IMR-90 (cell line): ENCODE data around the gene ACE. TPM values are rescaled to one million over a fixed set of nuclear protein-coding genes. Genes with fewer than 3 reads are reported as not detected.

ENCODE experiments used
- ATAC-seq: fragments of 200-7000 bp; cut with Tn5 transposase; 2 replicates; pipeline ENCODE4 v1.9.1; 2020; ENCODE audit warnings: low read depth, mild to moderate bottlenecking, moderate library complexity
- BruUV-seq: library from RNA; stranded (reverse); fragments of 400-500 nt; replicated peaks from 2 replicates; lab custom pipeline; 2021; lab: Mats Ljungman, UMichigan
- CTCF ChIA-PET: fragments of 300-600 bp; formaldehyde crosslinking; extraction: SDS; loops from one replicate; lab custom pipeline; 2021; ENCODE audit warnings: antibody characterized with exemption; lab: Yijun Ruan, JAX
- POLR2A ChIA-PET: fragments of 300-600 bp; sonication (Branson Sonifier 250); formaldehyde crosslinking; loops from one replicate; lab custom pipeline; 2022; ENCODE audit warnings: antibody characterized with exemption; ENCODE audit not compliant: unreplicated experiment; lab: Charles Lee
- DNase-seq: peaks from one replicate; pipeline ENCODE4 v3.0.0; 2013
- H2AFZ ChIP-seq: replicated peaks from 2 replicates; pipeline ENCODE3; 2013; ENCODE audit warnings: low read length, mild to moderate bottlenecking; ENCODE audit not compliant: poor library complexity
- H2AK5ac ChIP-seq: 2 replicates; pipeline ENCODE4 v1.6.1; 2013; ENCODE audit warnings: low read depth, low read length, inconsistent platforms
- H2AK9ac ChIP-seq: replicated peaks from 2 replicates; pipeline ENCODE3; 2013; ENCODE audit warnings: mild to moderate bottlenecking, low read depth, low read length, moderate library complexity; ENCODE audit not compliant: poor library complexity
- H2BK120ac ChIP-seq: 2 replicates; pipeline ENCODE4 v1.6.1; 2013; ENCODE audit warnings: low read depth, low read length, inconsistent platforms
- H2BK15ac ChIP-seq: 3 replicates; pipeline ENCODE4 v1.6.1; 2013; ENCODE audit warnings: low read depth, low read length, inconsistent platforms
- H2BK20ac ChIP-seq: 2 replicates; pipeline ENCODE4 v1.6.1; 2013; ENCODE audit warnings: low read depth, mild to moderate bottlenecking, inconsistent platforms, low read length, moderate library complexity
- H2BK5ac ChIP-seq: 2 replicates; pipeline ENCODE4 v1.6.1; 2013; ENCODE audit warnings: mild to moderate bottlenecking, low read depth, low read length, inconsistent platforms; ENCODE audit not compliant: poor library complexity, severe bottlenecking
- H3K14ac ChIP-seq: replicated peaks from 2 replicates; pipeline ENCODE4 v1.6.1; 2013; ENCODE audit warnings: low read depth, low read length, inconsistent platforms
- H3K18ac ChIP-seq: 2 replicates; pipeline ENCODE4 v1.6.1; 2013; ENCODE audit warnings: low read depth, low read length, control low read depth
- H3K23ac ChIP-seq: 2 replicates; pipeline ENCODE4 v1.6.1; 2013; ENCODE audit warnings: low read depth, low read length, inconsistent platforms
- H3K27ac ChIP-seq: 2 replicates; pipeline ENCODE4 v1.5.1; 2013; ENCODE audit warnings: mild to moderate bottlenecking, control low read depth, low read length; ENCODE audit not compliant: insufficient read depth
- H3K27me3 ChIP-seq: 2 replicates; pipeline ENCODE4 v1.6.1; 2013; ENCODE audit warnings: low read length; ENCODE audit not compliant: control insufficient read depth, insufficient read depth
- H3K36me3 ChIP-seq: 2 replicates; pipeline ENCODE4 v1.6.1; 2013; ENCODE audit warnings: low read length, mixed read lengths; ENCODE audit not compliant: control insufficient read depth, insufficient read depth
- H3K4ac ChIP-seq: 2 replicates; pipeline ENCODE4 v1.6.1; 2013; ENCODE audit warnings: low read depth, low read length, inconsistent platforms
- H3K4me1 ChIP-seq: 2 replicates; pipeline ENCODE4 v1.6.1; 2013; ENCODE audit warnings: low read length, mixed read lengths; ENCODE audit not compliant: control insufficient read depth, insufficient read depth
- H3K4me2 ChIP-seq: 2 replicates; pipeline ENCODE4 v1.6.1; 2013; ENCODE audit warnings: low read depth, mild to moderate bottlenecking, control low read depth, low read length, moderate library complexity
- H3K4me3 ChIP-seq: 2 replicates; pipeline ENCODE4 v1.5.1; 2013; ENCODE audit warnings: low read depth, mild to moderate bottlenecking, control low read depth, low read length, moderate library complexity; ENCODE audit not compliant: insufficient read depth
- H3K56ac ChIP-seq: 2 replicates; pipeline ENCODE4 v1.6.1; 2013; ENCODE audit warnings: low read length, inconsistent platforms; ENCODE audit not compliant: insufficient read depth; ENCODE audit errors: extremely low read depth
- H3K79me1 ChIP-seq, 2 experiments: 2 replicates each; pipeline ENCODE4 v1.6.1; 2013; ENCODE audit warnings: low read length in 2 of 2, inconsistent platforms in 1 of 2, low read depth in 1 of 2
- H3K9ac ChIP-seq: 2 replicates; pipeline ENCODE4 v1.6.1; 2013; ENCODE audit warnings: low read depth, low read length, control low read depth
- H3K9me1 ChIP-seq: 2 replicates; pipeline ENCODE4 v1.6.1; 2013; ENCODE audit warnings: low read length, inconsistent platforms; ENCODE audit not compliant: insufficient read depth
- H3K9me3 ChIP-seq: 2 replicates; pipeline ENCODE4 v1.6.1; 2013; ENCODE audit warnings: low read length; ENCODE audit not compliant: control insufficient read depth, insufficient read depth
- H4K20me1 ChIP-seq: 2 replicates; pipeline ENCODE4 v1.6.1; 2013; ENCODE audit warnings: low read length, inconsistent platforms; ENCODE audit not compliant: insufficient read depth
- H4K5ac ChIP-seq: 2 replicates; pipeline ENCODE4 v1.6.1; 2013; ENCODE audit warnings: mild to moderate bottlenecking, low read depth, low read length, control low read depth
- H4K8ac ChIP-seq, 2 experiments: 2 replicates each; pipeline ENCODE4 v1.6.1; 2013; ENCODE audit warnings: low read depth in 2 of 2, low read length in 2 of 2, control low read depth in 1 of 2, inconsistent platforms in 1 of 2
- H4K91ac ChIP-seq: 2 replicates; pipeline ENCODE4 v1.6.1; 2013; ENCODE audit warnings: low read depth, low read length, inconsistent platforms; ENCODE audit not compliant: insufficient read depth
- CEBPB ChIP-seq: IDR thresholded peaks from 2 replicates; pipeline ENCODE4 v1.6.1; 2012; ENCODE audit warnings: low read depth, low read length, improper control_type of control experiment
- CHD1 ChIP-seq: IDR thresholded peaks from 2 replicates; pipeline ENCODE4 v1.6.1; 2012; ENCODE audit warnings: low read depth, low read length, improper control_type of control experiment
- MAFK ChIP-seq: IDR thresholded peaks from 2 replicates; pipeline ENCODE4 v1.6.1; 2012; ENCODE audit warnings: low read depth, low read length, improper control_type of control experiment
- MXI1 ChIP-seq: IDR thresholded peaks from 2 replicates; pipeline ENCODE4 v1.6.1; 2012; ENCODE audit warnings: low read depth, mild to moderate bottlenecking, low read length, moderate library complexity, borderline replicate concordance
- NFE2L2 ChIP-seq: fragments of 150-350 bp; IDR thresholded peaks from 2 replicates; pipeline ENCODE4 v1.6.1; 2016; ENCODE audit warnings: low read depth, mild to moderate bottlenecking, low read length
- POLR2A ChIP-seq: IDR thresholded peaks from 2 replicates; pipeline ENCODE4 v1.6.1; 2012; ENCODE audit warnings: mild to moderate bottlenecking, low read depth, low read length
- RAD21 ChIP-seq: IDR thresholded peaks from 2 replicates; pipeline ENCODE4 v1.6.1; 2012; ENCODE audit warnings: low read length, improper control_type of control experiment
- RCOR1 ChIP-seq: IDR thresholded peaks from 2 replicates; pipeline ENCODE4 v1.6.1; 2012; ENCODE audit warnings: mild to moderate bottlenecking, low read length, improper control_type of control experiment; ENCODE audit not compliant: insufficient replicate concordance
- SMC3 ChIP-seq: fragments of 150-350 bp; IDR thresholded peaks from 2 replicates; pipeline ENCODE4 v1.6.1; 2016; ENCODE audit warnings: low read depth, mild to moderate bottlenecking, antibody characterized with exemption, low read length, moderate library complexity
- WGBS, 2 experiments: methylation state at CpG; one replicate each; pipeline versions ENCODE4 v1.1.5 to v1.1.7; 2013; ENCODE audit warnings: missing lambda C conversion rate in 2 of 2; ENCODE audit not compliant: insufficient read length in 1 of 2; ENCODE audit errors: extremely low coverage in 2 of 2; 5-methylcytosine and 5-hydroxymethylcytosine counted together
- dilution Hi-C: fragments of 300-500 bp; cut with HindIII; formaldehyde crosslinking; loops from one replicate; pipeline ENCODE4 v1.14.3; 2018; ENCODE audit warnings: low sequenced_read_pairs; ENCODE audit not compliant: unreplicated experiment
- in situ Hi-C: fragments of 300-500 bp; cut with MboI; formaldehyde crosslinking; loops from 3 replicates; pipeline ENCODE4 v1.14.3; 2019; ENCODE audit warnings: low sequenced_read_pairs, inconsistent platforms, mixed read lengths
- intact Hi-C: fragments of 100-400 bp; cut with micrococcal nuclease; formaldehyde crosslinking; loops from 2 replicates; pipeline ENCODE4 v1.10.0; 2022
- polyA plus RNA-seq, 3 experiments: library from polyadenylated mRNA; depleted of rRNA; stranded (reverse); fragments of >200 nt; gene quantifications; 2 replicates each; pipeline ENCODE4 v1.2.3, GENCODE V29; 2012; ENCODE audit warnings: low replicate concordance in 1 of 3
- total RNA-seq: library from RNA; depleted of rRNA; stranded (reverse); fragments of >200 nt; gene quantifications from 2 replicates; pipeline ENCODE4 v1.2.3, GENCODE V29; 2012
- TF ChIP-seq, protein P1 (sequence below): fragments of 150-350 bp; IDR thresholded peaks from 2 replicates; pipeline ENCODE4 v1.6.1; 2017; ENCODE audit warnings: mild to moderate bottlenecking, antibody characterized with exemption, low read length, low read depth

The ACE gene
- total and polyA plus RNA-seq, 2 of the 4 experiments (the other 2 are of a cell fraction), result 1.4 to 5.8 TPM

DNA sequence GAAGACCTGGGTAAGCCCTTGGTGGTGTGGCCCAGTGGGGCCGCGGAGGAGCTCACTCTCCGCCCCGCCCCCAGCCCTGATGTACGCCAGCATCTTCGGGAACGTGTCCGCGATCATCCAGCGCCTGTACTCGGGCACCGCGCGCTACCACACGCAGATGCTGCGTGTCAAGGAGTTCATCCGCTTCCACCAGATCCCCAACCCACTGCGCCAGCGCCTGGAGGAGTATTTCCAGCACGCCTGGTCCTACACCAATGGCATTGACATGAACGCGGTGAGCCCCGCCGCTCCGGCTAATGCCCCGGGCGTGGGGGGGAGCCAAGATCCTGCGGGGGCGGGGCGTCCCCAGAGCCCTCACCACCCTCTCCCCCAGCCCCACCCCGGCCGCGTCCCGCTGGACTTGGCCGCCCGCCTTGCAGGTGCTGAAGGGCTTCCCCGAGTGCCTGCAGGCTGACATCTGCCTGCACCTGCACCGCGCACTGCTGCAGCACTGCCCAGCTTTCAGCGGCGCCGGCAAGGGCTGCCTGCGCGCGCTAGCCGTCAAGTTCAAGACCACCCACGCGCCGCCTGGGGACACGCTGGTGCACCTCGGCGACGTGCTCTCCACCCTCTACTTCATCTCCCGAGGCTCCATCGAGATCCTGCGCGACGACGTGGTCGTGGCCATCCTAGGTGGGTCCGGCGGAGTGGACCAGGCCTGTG lies 61.3 kb downstream of the ACE start:
- H3K9me3 ChIP-seq, result no peaks in the 10 kb centered on the region
- H3K9ac ChIP-seq, result no peak overlapping the region
- no peak overlapping the region for H2BK15ac ChIP-seq
- no peaks in the 10 kb centered on the region for H3K9me1 ChIP-seq
- H2BK20ac ChIP-seq, result no peak overlapping the region
- no peak overlapping the region for H3K23ac ChIP-seq
- ATAC-seq, result peak; percentile 48
- no peak overlapping the region for H2AK5ac ChIP-seq
- 6% methylated on average over 20 of the region's 62 CpGs; no CpG with 5 or more reads in 1 of the 2 experiments for WGBS, 2 experiments
- H2BK5ac ChIP-seq, result no peak overlapping the region
- peaks cover 61% of the 10 kb centered on the region for H3K27me3 ChIP-seq
- no peak overlapping the region for H3K56ac ChIP-seq
- ChIA-PET POLR2A (no interaction called here), CTCF (interaction anchor here (0.6 kb wide), 1 partner anchor 60 kb away, joined by 3 read pairs; no protein-coding TSS in a partner anchor)
- H4K5ac ChIP-seq, result no peak overlapping the region
- peaks cover 3% of the 10 kb centered on the region; the same call in 1 of the 2 replicates for H3K4me1 ChIP-seq
- no peak overlapping the region for H3K27ac ChIP-seq
- dilution Hi-C loops, result no loop called here
- H4K91ac ChIP-seq, result no peak overlapping the region
- peak overlapping the region; percentile 81 for H2AFZ ChIP-seq
- H3K4me3 ChIP-seq, result 0 out of 2 replicates have a peak overlapping the region, but pooled peaks have one; percentile 6
- intact Hi-C loops, result no loop called here
- H4K8ac ChIP-seq, result no peak overlapping the region
- no peaks in the 10 kb centered on the region for H3K79me1 ChIP-seq
- H3K4me2 ChIP-seq, result peak overlapping the region; percentile 83
- H3K4ac ChIP-seq, result no peak overlapping the region
- in situ Hi-C loops, result no loop called here
- BruUV-seq, result no TSS peak
- no peaks in the 10 kb centered on the region for H4K20me1 ChIP-seq
- H3K14ac ChIP-seq, result no peak overlapping the region
- TF ChIP-seq NFE2L2 (no peak), RCOR1 (no peak), RAD21 (no peak), MAFK (no peak), MXI1 (no peak), SMC3 (no peak), CEBPB (no peak), CHD1 (no peak), POLR2A (no peak)
- TF ChIP-seq, protein P1, sequence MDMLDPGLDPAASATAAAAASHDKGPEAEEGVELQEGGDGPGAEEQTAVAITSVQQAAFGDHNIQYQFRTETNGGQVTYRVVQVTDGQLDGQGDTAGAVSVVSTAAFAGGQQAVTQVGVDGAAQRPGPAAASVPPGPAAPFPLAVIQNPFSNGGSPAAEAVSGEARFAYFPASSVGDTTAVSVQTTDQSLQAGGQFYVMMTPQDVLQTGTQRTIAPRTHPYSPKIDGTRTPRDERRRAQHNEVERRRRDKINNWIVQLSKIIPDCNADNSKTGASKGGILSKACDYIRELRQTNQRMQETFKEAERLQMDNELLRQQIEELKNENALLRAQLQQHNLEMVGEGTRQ, result no peak
- H3K18ac ChIP-seq, result no peak overlapping the region
- no peak for DNase-seq
- no peak overlapping the region for H2BK120ac ChIP-seq
- no peaks in the 10 kb centered on the region for H3K36me3 ChIP-seq
- peak overlapping the region; percentile 42 for H2AK9ac ChIP-seq
